GM18505 (cell line): ENCODE results near the gene TPRA1.
"Not testable (repeated sequence)": the region's sequence is repeated elsewhere in the genome, so short reads cannot be mapped to it uniquely, and the experiment has no call there.

Experiments used
- ATAC-seq: cut with Tn5 transposase; IDR thresholded peaks from one replicate; pipeline ENCODE4 v1.9.1; 2021; ENCODE audit not compliant: unreplicated experiment
- POLR2A ChIP-seq: IDR thresholded peaks from 4 replicates; pipeline ENCODE4 v1.6.1; 2011; ENCODE audit warnings: borderline replicate concordance; ENCODE audit not compliant: insufficient read depth, insufficient read length; ENCODE audit errors: extremely low read depth

TPRA1 gene

DNA sequence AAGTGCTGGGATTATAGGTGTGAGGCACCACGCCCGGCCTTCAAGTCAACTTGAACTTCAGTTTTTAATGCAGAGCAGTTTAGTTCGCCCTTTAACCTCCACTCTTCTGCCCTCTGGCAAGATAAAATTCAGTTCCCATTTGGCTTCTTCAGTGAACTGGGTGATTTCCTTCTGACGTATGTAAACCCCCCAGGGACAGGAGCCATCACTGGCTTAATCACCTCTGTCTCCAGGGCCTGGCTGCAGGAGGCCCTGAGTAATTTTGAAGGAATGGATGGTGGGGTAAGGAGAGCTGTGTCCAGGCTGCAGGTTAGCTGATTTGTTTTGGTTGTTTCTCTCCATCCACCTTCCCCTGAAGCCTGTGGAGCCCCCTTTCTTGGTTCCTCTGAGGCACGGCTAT, 19.6 kb upstream of the TPRA1 start:
- no peak for ATAC-seq
- TF ChIP-seq POLR2A = no peak

DNA sequence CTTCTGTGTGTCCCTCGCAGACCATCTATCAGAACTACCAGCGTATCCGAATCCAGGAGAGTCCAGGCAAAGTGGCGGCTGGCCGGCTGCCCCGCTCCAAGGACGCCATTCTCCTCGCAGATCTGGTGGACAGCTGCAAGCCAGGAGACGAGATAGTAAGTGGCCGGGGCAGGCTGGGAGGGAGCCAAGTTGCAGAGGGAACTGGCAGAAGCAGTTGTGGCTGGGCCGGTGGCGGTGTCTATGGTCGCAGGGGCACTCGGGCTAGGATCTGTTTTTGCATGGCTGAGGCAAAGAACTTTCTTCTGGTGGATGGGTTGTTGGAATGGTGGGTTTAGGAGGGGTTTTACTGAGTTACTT, 17.8 kb upstream of the TPRA1 start:
- no peak for ATAC-seq
- no peak for TF ChIP-seq POLR2A

DNA sequence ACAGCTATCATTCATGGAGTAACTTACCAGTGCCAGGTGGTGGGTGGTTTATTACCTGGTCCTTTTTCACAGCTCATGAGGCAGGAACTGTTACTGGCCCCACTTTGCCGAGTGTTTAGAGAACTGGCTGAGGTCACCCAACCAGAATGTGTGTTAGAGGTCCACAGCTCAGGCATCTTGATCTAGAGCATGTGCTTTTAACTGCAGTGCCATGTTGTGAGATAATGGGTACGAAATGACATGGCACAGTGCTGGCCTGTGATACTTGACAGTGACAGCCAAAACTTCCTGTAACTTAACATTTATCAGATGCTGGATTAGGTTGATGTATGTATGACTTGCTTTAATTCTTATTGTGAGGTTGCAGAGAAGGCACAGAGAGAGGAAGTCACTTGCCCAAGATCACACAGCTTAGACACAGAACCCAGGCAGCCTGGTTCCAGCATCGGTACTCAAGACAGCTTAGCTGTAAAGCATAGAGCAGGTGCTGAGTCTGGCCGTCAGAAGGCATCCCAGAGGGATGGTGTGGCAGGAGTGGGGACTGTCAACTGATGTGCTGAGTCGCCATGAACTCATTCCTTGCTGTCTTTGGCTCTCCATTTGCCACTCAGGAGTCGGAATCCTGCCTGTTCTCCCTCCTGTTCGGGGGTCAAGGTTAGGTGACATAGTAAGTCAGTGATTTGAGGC, 17.3 kb upstream of the TPRA1 start:
- no peak for ATAC-seq
- no peak for TF ChIP-seq POLR2A

DNA sequence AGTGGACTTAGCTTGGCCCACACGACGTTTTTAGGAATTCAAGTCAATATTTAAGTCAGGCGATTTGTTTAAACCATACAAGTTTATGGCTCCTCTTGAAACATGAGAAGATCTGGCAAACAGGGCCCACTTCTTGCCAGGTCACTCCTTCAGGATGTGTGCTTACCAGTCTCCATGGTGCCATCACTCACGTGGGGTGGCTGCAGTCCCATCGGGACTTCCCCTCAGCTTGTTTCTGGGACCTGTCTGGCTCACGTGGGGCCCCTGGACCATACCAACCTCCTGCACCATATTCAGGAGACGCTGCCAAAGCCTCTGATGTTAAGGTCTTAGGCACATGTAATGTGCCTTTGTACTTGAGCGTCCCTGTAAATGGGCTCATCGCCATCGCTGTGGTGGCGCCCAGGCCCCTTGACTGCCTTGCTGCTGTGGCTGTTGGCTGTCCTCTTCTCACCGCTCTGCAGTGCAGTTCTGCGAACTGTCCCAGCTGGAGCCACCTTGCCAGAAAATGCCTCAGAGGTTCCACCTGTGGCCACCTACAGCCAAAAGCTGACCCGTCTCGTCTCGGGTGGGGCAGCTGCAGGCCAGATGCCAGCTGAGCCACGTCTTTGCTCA, 16.6 kb upstream of the TPRA1 start:
- no peak for ATAC-seq
- no peak for TF ChIP-seq POLR2A

GRCh38 chr3:127606086-127606805, 15.7 kb upstream of the TPRA1 start:
- TF ChIP-seq POLR2A = no peak
- no peak for ATAC-seq

- not testable (repeated sequence) for ATAC-seq
Measured at GRCh38 chr3:127605547-127605946, 15.0 kb upstream of the TPRA1 start.

DNA sequence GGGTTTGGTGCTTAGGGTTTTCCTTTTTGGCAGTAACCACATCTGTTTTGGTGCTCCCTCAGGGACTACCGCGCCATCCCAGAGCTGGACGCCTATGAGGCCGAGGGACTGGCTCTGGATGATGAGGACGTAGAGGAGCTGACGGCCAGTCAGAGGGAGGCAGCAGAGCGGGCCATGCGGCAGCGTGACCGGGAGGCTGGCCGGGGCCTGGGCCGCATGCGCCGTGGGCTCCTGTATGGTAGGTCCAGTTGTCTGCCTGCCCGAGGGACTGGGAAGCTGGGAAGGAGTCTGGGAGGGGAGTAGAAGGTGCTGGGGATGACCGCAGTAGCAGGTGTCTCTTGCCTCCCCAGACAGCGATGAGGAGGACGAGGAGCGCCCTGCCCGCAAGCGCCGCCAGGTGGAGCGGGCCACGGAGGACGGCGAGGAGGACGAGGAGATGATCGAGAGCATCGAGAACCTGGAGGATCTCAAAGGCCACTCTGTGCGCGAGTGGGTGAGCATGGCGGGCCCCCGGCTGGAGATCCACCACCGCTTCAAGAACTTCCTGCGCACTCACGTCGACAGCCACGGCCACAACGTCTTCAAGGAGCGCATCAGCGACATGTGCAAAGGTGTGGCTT, 14.1 kb upstream of the TPRA1 start:
- no peak for TF ChIP-seq POLR2A
- no peak for ATAC-seq

DNA sequence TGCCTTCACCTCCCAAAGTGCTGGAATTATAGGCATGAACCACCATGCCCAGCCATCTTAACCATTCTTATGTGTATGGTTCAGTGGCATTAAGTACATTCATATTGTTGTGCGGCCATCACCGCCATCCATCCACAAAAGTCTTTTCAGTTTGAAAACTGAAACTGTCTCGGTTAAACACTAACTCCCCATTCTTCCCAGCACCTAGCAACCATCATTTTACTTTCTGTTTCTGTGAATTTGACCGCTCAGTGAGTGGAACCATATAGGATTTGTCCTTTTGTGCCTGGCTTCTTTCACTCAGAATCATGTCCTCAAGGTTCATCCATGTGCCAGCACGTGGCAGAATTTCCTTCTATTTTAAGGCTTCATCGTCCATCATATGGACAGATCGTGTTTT, 13.5 kb upstream of the TPRA1 start:
- TF ChIP-seq POLR2A = no peak
- ATAC-seq = no peak

DNA sequence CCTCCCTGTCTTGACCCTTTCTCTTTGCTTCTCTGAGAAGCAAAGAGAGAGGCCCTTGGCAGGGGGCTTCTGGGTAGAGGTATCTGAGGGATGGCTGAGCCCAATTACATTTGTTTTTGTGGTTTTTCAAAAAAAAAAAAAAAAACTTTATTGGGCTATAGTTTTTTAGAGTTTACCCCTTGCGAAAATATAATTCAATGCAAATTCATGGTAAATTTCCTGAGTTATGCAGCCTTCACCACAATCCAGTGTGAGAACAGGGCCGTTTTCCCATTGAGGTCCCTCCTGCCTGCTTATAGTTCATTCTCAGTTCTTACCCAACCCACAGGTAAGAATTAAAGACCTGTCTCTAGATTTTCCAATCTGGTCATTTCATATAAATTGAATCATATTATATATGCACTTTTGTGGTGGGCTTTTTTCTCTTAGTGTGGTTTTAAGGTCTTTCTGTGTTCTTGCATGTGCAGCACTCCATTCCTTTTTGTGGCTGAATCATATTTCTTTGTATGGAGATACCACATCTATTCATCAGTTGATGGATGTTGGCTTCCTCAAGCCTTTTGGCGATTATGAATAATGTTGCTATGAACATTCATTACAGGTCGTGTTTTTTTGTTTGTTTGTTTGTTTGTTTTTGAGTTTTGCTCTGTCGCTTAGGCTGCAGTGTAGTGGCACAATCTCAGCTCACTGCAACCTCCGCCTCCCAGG, 10.4 kb upstream of the TPRA1 start:
- ATAC-seq = no peak
- TF ChIP-seq POLR2A = no peak

- ATAC-seq = no peak
- TF ChIP-seq POLR2A = no peak
Measured at GRCh38 chr3:127598841-127599570, 8.5 kb upstream of the TPRA1 start.

GRCh38 chr3:127597020-127597771, 6.7 kb upstream of the TPRA1 start:
- ATAC-seq = no peak
- TF ChIP-seq POLR2A = no peak

DNA sequence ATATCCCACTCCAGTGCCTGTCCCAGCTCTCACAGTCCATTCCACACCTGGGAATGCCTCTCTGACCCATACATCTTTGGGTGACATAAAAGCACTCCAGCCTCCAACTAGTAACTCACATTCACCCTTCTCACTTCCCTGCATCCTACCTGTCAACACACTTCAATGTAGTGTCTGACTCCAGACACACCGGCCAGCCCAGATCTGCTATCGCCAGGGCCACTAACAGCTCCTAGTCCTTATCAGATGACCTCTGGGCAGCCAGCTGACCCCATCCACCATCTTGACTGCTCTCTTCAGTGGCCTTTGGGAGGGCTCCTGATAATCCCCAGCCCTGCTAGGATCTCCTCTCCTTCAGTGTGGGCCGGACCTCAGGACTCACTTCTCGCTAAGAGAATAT, 4.8 kb upstream of the TPRA1 start:
- ATAC-seq = no peak
- TF ChIP-seq POLR2A = no peak
